HG02884 (cell line): ENCODE measurements around the gene PYM1.
"Not testable (repeated sequence)": the region's sequence is repeated elsewhere in the genome, so short reads cannot be mapped to it uniquely, and the experiment has no call there.

Experiments
- ATAC-seq: cut with Tn5 transposase; IDR thresholded peaks from one replicate; pipeline ENCODE4 v1.9.1; 2021; ENCODE audit warnings: mild to moderate bottlenecking, moderate library complexity; ENCODE audit not compliant: unreplicated experiment

Gene PYM1

DNA sequence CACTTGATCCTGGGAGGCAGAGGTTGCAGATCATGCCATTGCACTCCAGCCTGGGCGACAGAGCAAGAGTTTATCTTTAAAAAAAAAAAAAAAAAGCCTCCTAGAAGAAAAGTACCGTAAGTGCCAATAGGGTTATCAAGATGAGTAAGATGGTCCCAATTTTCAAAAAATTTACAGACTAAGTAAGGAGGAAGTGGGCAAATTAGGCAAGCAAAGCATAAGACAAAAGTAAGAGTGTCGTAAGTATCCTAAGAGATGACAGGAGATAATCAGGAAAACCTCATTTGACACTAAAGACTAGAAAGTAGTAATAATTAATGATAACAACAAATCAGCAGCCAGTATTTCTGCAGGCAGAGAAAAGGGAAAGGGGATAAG is 12.2 kb downstream of the PYM1 start:
- no peak for ATAC-seq

- ATAC-seq: no peak
Measured at GRCh38 chr12:55912908-55913307, 14.8 kb downstream of the PYM1 start.

GRCh38 chr12:55909513-55909884 is 18.2 kb downstream of the PYM1 start:
- no peak for ATAC-seq

- no peak for ATAC-seq
Measured at GRCh38 chr12:55908726-55909512, 18.8 kb downstream of the PYM1 start.

GRCh38 chr12:55906056-55906455 is 21.6 kb downstream of the PYM1 start:
- no peak for ATAC-seq

DNA sequence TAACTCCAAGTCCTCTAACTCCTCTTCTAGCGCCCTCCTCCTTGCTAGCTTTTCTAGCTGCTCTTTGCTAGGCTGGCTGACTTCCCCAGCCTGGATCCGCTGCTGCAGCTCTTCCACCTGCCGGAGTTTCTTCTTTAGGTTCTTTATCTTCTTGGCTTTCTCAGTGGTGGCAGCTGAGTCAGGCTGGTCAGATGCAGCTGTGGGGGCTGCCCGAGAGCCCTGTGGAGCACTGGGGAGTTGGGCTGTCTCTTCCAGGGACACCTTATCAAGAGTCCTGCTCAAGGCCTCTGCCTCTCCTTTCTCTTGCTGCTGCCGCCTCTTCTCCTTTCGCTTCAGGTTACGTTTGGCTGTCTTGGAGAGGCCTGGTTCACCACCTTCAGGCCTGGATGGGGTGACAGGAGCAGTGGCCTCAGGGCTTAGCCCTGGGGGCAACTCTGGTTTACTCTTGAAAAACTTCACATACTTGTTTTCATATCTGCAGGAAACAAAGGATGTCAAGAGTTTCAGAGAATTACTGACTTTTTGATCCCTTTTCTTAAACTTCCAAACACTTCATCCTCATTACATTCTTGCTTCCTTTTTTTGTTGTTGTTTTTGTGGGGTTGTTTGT is 25.7 kb downstream of the PYM1 start:
- ATAC-seq: no peak

- no peak for ATAC-seq
Measured at GRCh38 chr12:55899082-55899481, 28.6 kb downstream of the PYM1 start.

DNA sequence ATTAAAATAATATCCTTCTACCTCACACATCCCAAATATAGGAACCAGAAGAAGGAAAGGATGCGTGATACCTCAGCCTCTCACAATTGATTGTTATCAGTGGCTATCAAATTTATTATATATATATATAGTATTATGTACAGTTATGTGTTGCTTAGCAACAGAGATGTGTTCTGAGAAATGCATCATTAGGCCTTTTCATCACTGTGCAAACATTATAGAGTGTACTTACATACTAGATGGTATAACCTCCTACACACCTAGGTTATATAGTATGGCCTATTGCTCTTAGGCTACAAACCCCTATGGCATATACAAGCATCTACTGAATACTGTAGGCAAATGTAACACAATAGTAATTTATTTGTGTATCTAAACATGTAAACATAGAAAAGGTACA is 34.0 kb downstream of the PYM1 start:
- ATAC-seq: no peak

GRCh38 chr12:55891310-55891709 is 36.4 kb downstream of the PYM1 start:
- ATAC-seq: no peak

- ATAC-seq: no peak
Measured at GRCh38 chr12:55885113-55885512, 42.6 kb downstream of the PYM1 start.

- no peak for ATAC-seq
Measured at GRCh38 chr12:55877824-55878223, 49.9 kb downstream of the PYM1 start.

GRCh38 chr12:55875704-55876467 is 51.8 kb downstream of the PYM1 start:
- ATAC-seq: no peak

GRCh38 chr12:55874443-55874842 is 53.3 kb downstream of the PYM1 start:
- ATAC-seq: no peak

- not testable (repeated sequence) for ATAC-seq
Measured at GRCh38 chr12:55866454-55867004, 61.2 kb downstream of the PYM1 start.

- no peak for ATAC-seq
Measured at GRCh38 chr12:55865327-55865726, 62.4 kb downstream of the PYM1 start.

GRCh38 chr12:55862931-55863330 is 64.8 kb downstream of the PYM1 start:
- ATAC-seq: not testable (repeated sequence)

GRCh38 chr12:55862286-55862685 is 65.4 kb downstream of the PYM1 start:
- no peak for ATAC-seq

- ATAC-seq: no peak
Measured at GRCh38 chr12:55861871-55862270, 65.8 kb downstream of the PYM1 start.

DNA sequence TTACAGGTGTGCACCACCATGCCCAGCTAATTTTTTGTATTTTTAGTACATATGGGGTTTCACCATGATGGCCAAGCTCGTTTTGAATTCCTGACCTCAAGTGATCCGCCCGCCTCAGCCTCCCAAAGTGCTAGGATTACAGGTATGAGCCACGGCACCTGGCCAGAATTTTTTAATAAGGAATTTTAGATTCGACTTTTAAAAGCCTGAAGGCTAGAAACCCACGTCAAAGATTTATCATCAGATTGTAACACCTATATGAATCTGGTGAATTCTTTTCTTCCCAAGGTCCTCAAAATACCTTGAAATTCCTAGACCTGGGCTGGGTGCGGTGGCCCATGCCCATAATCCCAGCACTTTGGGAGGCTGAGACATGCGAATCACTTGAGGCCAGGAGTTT is 66.3 kb downstream of the PYM1 start:
- no peak for ATAC-seq

- ATAC-seq: no peak
Measured at GRCh38 chr12:55852740-55853139, 75.0 kb downstream of the PYM1 start.
